GM12878 (cell line): ENCODE results near the gene PRKAG2. TPM values are rescaled to one million over a fixed set of nuclear protein-coding genes. Genes with fewer than 3 reads are reported as not detected.

Experiments used
- ATAC-seq: fragments of 200-7000 bp; cut with Tn5 transposase; 3 replicates; pipeline ENCODE4 v1.9.1; 2020; ENCODE audit warnings: mild to moderate bottlenecking, moderate library complexity
- BruUV-seq: library from RNA; stranded (reverse); fragments of 400-500 nt; replicated peaks from 2 replicates; lab custom pipeline; 2021; lab: Mats Ljungman, UMichigan
- CTCF ChIA-PET: fragments of 300-600 bp; sonication (Branson Sonifier 250); formaldehyde crosslinking; extraction: SDS; loops from one replicate; lab custom pipeline; 2021; ENCODE audit warnings: inconsistent platforms; lab: Yijun Ruan, JAX
- POLR2A ChIA-PET: fragments of 350-600 bp; formaldehyde crosslinking; extraction: SDS; loops from one replicate; lab custom pipeline; 2021; ENCODE audit warnings: inconsistent platforms; lab: Charles Lee
- RAD21 ChIA-PET: fragments of 300-600 bp; sonication (Branson Sonifier 250); formaldehyde crosslinking; loops from one replicate; lab custom pipeline; 2023; ENCODE audit warnings: antibody characterized with exemption; ENCODE audit not compliant: unreplicated experiment; lab: Charles Lee
- SMC1A ChIA-PET: fragments of 300-600 bp; sonication (Branson Sonifier 250); formaldehyde crosslinking; loops from one replicate; lab custom pipeline; 2023; ENCODE audit not compliant: unreplicated experiment, uncharacterized antibody; lab: Charles Lee
- DNase-seq: peaks from one replicate; pipeline ENCODE4 v3.0.0-alpha.2; 2011; ENCODE audit warnings: low read depth, low spot score
- FAIRE-seq: peaks from 3 replicates; lab custom pipeline; 2011; peaks lifted over from hg19 to GRCh38; lab: Jason Lieb, UNC
- H2AFZ ChIP-seq: 2 replicates; pipeline ENCODE4 v1.6.0; 2011; ENCODE audit warnings: low read depth, low read length, control low read depth; ENCODE audit not compliant: control insufficient read depth
- H3K27ac ChIP-seq: 2 replicates; pipeline ENCODE4 v1.5.1; 2011; ENCODE audit warnings: control low read depth; ENCODE audit not compliant: control insufficient read depth, insufficient read depth
- H3K27me3 ChIP-seq, 2 experiments: replicated peaks in 1 of 2; 2 replicates each; pipeline versions ENCODE4 v1.6.0 to v1.6.1; 2011; ENCODE audit warnings: low read length in 1 of 2; ENCODE audit not compliant: control insufficient read depth in 2 of 2, insufficient read depth in 2 of 2
- H3K36me3 ChIP-seq, 2 experiments: 2 replicates each; pipeline ENCODE4 v1.5.1; 2011; ENCODE audit warnings: low read length in 1 of 2; ENCODE audit not compliant: control insufficient read depth in 2 of 2, insufficient read depth in 2 of 2
- H3K4me1 ChIP-seq: 2 replicates; pipeline ENCODE4 v1.6.1; 2011; ENCODE audit warnings: mild to moderate bottlenecking, low read length, moderate library complexity, mixed read lengths; ENCODE audit not compliant: control insufficient read depth, insufficient read depth
- H3K4me2 ChIP-seq: 2 replicates; pipeline ENCODE4 v1.6.0; 2011; ENCODE audit warnings: control low read depth; ENCODE audit not compliant: control insufficient read depth, insufficient read depth
- H3K4me3 ChIP-seq: fragments of 200-600 bp; sonication (generic); 2 replicates; pipeline ENCODE4 v1.5.1; 2016
- H3K79me2 ChIP-seq: 2 replicates; pipeline ENCODE4 v1.6.0; 2011; ENCODE audit warnings: low read length; ENCODE audit not compliant: control insufficient read depth, insufficient read depth
- H3K9ac ChIP-seq: 2 replicates; pipeline ENCODE4 v1.8.0; 2011; ENCODE audit warnings: low read length, control low read depth, mixed read lengths; ENCODE audit not compliant: control insufficient read depth, insufficient read depth
- H3K9me3 ChIP-seq: replicated peaks from 3 replicates; pipeline ENCODE4 v1.5.1; 2011; ENCODE audit warnings: mild to moderate bottlenecking, low read length; ENCODE audit not compliant: control insufficient read depth, insufficient read depth
- H4K20me1 ChIP-seq: 2 replicates; pipeline ENCODE4 v1.6.0; 2011; ENCODE audit not compliant: control insufficient read depth, insufficient read depth
- CREM ChIP-seq: IDR thresholded peaks from 2 replicates; pipeline ENCODE4 v1.6.1; 2014; ENCODE audit warnings: antibody characterized with exemption, low read depth
- HDAC6 ChIP-seq: fragments of 200-600 bp; sonication (generic); IDR thresholded peaks from one replicate; pipeline ENCODE4 v1.8.0; 2017; ENCODE audit warnings: antibody characterized with exemption; ENCODE audit not compliant: unreplicated experiment
- LARP7 ChIP-seq: fragments of 450-650 bp; IDR thresholded peaks from 2 replicates; pipeline ENCODE4 v1.6.1; 2017; ENCODE audit warnings: mild to moderate bottlenecking
- NBN ChIP-seq: fragments of 450-650 bp; IDR thresholded peaks from 2 replicates; pipeline ENCODE4 v1.6.1; 2016
- RAD21 ChIP-seq: IDR thresholded peaks from 2 replicates; pipeline ENCODE4 v1.6.1; 2011; ENCODE audit warnings: mild to moderate bottlenecking, low read depth, low read length, moderate library complexity; ENCODE audit not compliant: insufficient read depth
- TCF3 ChIP-seq: IDR thresholded peaks from 2 replicates; pipeline ENCODE4 v1.6.1; 2012; ENCODE audit warnings: low read depth, mild to moderate bottlenecking, low read length, borderline replicate concordance; ENCODE audit not compliant: insufficient read depth
- ZBTB33 ChIP-seq: fragments of 450-650 bp; IDR thresholded peaks from 2 replicates; pipeline ENCODE4 v1.6.1; 2017; ENCODE audit warnings: mild to moderate bottlenecking
- WGBS: methylation state at CpG from one replicate; pipeline ENCODE4 v1.1.6; 2016; ENCODE audit warnings: low lambda C conversion rate; ENCODE audit not compliant: insufficient replicate concordance, insufficient coverage; ENCODE audit errors: missing lambda C conversion rate; 5-methylcytosine and 5-hydroxymethylcytosine counted together
- in situ Hi-C: fragments of 300-500 bp; cut with MboI; formaldehyde crosslinking; loops from 9 replicates; pipeline ENCODE4 v1.14.3; 2018; ENCODE audit warnings: mixed read lengths
- intact Hi-C: fragments of 100-400 bp; cut with micrococcal nuclease; formaldehyde crosslinking; loops from one replicate; pipeline ENCODE4 v1.14.2; 2022; ENCODE audit not compliant: unreplicated experiment
- polyA plus RNA-seq, 11 experiments: library from polyadenylated mRNA; depleted of rRNA in 4 of 11; unstranded in 6 of 11; stranded (reverse) in 5 of 11; fragments of >200 nt; fragmentation: Nextera tagmentation in 4 of 11; fragmentation: Illumina TruSeq in 1 of 11; extraction: Ambion mirVana in 4 of 11; extraction: Trizol in 1 of 11; gene quantifications; 1 replicate in 1 of 11; 2 replicates in 10 of 11; pipeline versions ENCODE4 v1.2.1 to v1.2.3, GENCODE V29; 2011 to 2016; ENCODE audit warnings: inconsistent platforms in 2 of 11, missing spikeins in 2 of 11, low read depth in 1 of 11
- total RNA-seq, 4 experiments: library from RNA; depleted of rRNA in 3 of 4; stranded (reverse); fragments of >200 nt in 3 of 4; fragmentation: Illumina TruSeq in 1 of 4; extraction: Trizol in 1 of 4; gene quantifications; 2 replicates each; pipeline versions ENCODE4 v1.2.1 to v1.2.3, GENCODE V29; 2013 to 2021

PRKAG2 gene
- total and polyA plus RNA-seq, 10 of the 15 experiments (the other 5 are each of a cell fraction or from before 2014, with no cell fraction given): 3.4 to 8.9 (median 6.8) TPM

- no peak for TF ChIP-seq HDAC6
- no peak for TF ChIP-seq RAD21
- no peak for TF ChIP-seq LARP7
- no peak for TF ChIP-seq TCF3
These were observed 76.1 kb downstream of the PRKAG2 start (continued) for GRCh38 chr7:151800861-151801260.

- WGBS: 60% methylated on average over 7 of the region's 7 CpGs
- Histone ChIP-seq H3K36me3 (no peaks in the 10 kb centered on the region), H3K4me2 (no peak overlapping the region), H3K27ac (no peak overlapping the region), H4K20me1 (no peaks in the 10 kb centered on the region), H3K9ac (no peak overlapping the region), H3K27me3 (no peaks in the 10 kb centered on the region; a peak in 2 of 4 replicates), H3K9me3 (no peaks in the 10 kb centered on the region), H3K4me3 (no peak overlapping the region), H2AFZ (no peak overlapping the region), H3K79me2 (no peaks in the 10 kb centered on the region), H3K4me1 (no peaks in the 10 kb centered on the region; the same call in 1 of the 2 replicates)
- ChIA-PET CTCF (no interaction called here), POLR2A (no interaction called here), RAD21 (no interaction called here), SMC1A (interaction anchor here (0.7 kb wide), 1 partner anchor 30 kb away, joined by 3 read pairs; no protein-coding TSS in a partner anchor)
- ATAC-seq: no peak
- BruUV-seq: no TSS peak
- in situ Hi-C loops (no loop called here), intact Hi-C loops (no loop called here)
- no peak for DNase-seq
- no peak for FAIRE-seq
- TF ChIP-seq ZBTB33 (no peak), NBN (no peak), CREM (no peak)
These were observed 76.5 kb downstream of the PRKAG2 start for GRCh38 chr7:151800391-151800790.
